ENCODE data around the gene SNRPA.

GRCh38 chr19:40781140-40781539 is 30.1 kb downstream of the SNRPA start:
- TF ChIP-seq POLR2AphosphoS5 (IDR thresholded peaks at IDR 0.05; ENCODE audit: low read depth, low read length), result no peak
- TF ChIP-seq POLR2A (IDR thresholded peaks at IDR 0.05; ENCODE audit: low read depth, low read length), result no peak
